SU-DHL-6 (cell line): ENCODE results near the gene GPR68.

ENCODE experiments used
- H2AFZ ChIP-seq: fragments of 200-600 bp; sonication (generic); 2 replicates; pipeline ENCODE4 v1.6.1; 2014; ENCODE audit warnings: low read depth, mild to moderate bottlenecking, moderate library complexity, mixed read lengths, antibody characterized with exemption, low read length; ENCODE audit not compliant: severe bottlenecking
- H3F3A ChIP-seq: fragments of 200-600 bp; shearing (Covaris generic); 2 replicates; pipeline ENCODE4 v1.6.0; 2016; ENCODE audit warnings: antibody characterized with exemption, mild to moderate bottlenecking; ENCODE audit not compliant: insufficient read depth
- H3K27ac ChIP-seq: fragments of 200-600 bp; sonication (generic); 2 replicates; pipeline ENCODE4 v1.5.1; 2016; ENCODE audit warnings: low read depth, mild to moderate bottlenecking, low read length, moderate library complexity, mixed read lengths
- H3K27me3 ChIP-seq: fragments of 200-600 bp; sonication (generic), shearing (Covaris generic); 2 replicates; pipeline ENCODE4 v1.6.0; 2014; ENCODE audit warnings: mild to moderate bottlenecking, low read length
- H3K36me3 ChIP-seq: fragments of 200-600 bp; sonication (generic); 2 replicates; pipeline ENCODE4 v1.6.1; 2014; ENCODE audit warnings: mild to moderate bottlenecking, low read length, mixed read lengths
- H3K4me2 ChIP-seq: fragments of 300-600, 200-600 bp; shearing (Covaris generic), sonication (generic); 2 replicates; pipeline ENCODE4 v1.6.0; 2014; ENCODE audit warnings: low read length, low read depth, mild to moderate bottlenecking; ENCODE audit not compliant: poor library complexity, severe bottlenecking
- H3K4me3 ChIP-seq: fragments of 200-600 bp; sonication (generic); 2 replicates; pipeline ENCODE4 v1.5.1; 2014; ENCODE audit warnings: antibody characterized with exemption, low read length, mild to moderate bottlenecking, mixed read lengths; ENCODE audit not compliant: insufficient read depth, poor library complexity, severe bottlenecking
- H3K79me2 ChIP-seq: fragments of 200-600 bp; sonication (generic); 2 replicates; pipeline ENCODE4 v1.6.1; 2014; ENCODE audit warnings: mild to moderate bottlenecking, low read length, moderate library complexity; ENCODE audit not compliant: insufficient read depth
- H3K9ac ChIP-seq: fragments of 200-600 bp; sonication (generic); 2 replicates; pipeline ENCODE4 v1.7.0; 2014; ENCODE audit warnings: mild to moderate bottlenecking, low read length
- H3K9me2 ChIP-seq: fragments of 200-600 bp; sonication (generic); replicated peaks from 2 replicates; pipeline ENCODE4 v1.6.1; 2014; ENCODE audit warnings: low read length; ENCODE audit not compliant: insufficient read depth
- H3K9me3 ChIP-seq: fragments of 200-600 bp; sonication (generic); 2 replicates; pipeline ENCODE4 v1.6.1; 2014; ENCODE audit warnings: low read length, mixed read lengths; ENCODE audit not compliant: insufficient read depth
- H4K20me1 ChIP-seq: fragments of 200-600 bp; sonication (generic); 2 replicates; pipeline ENCODE4 v1.6.1; 2014; ENCODE audit warnings: low read depth, mild to moderate bottlenecking, antibody characterized with exemption, low read length, moderate library complexity, mixed read lengths
- EZH2phosphoT487 ChIP-seq: fragments of 200-600 bp; sonication (generic), shearing (Covaris generic); conservative IDR thresholded peaks from 2 replicates; pipeline ENCODE4 v1.6.1; 2018; ENCODE audit warnings: mild to moderate bottlenecking, antibody characterized with exemption, low read length, moderate library complexity, mixed read lengths
- TF ChIP-seq, protein P1 (sequence below): fragments of 200-600 bp; sonication (generic); IDR thresholded peaks from one replicate; pipeline ENCODE4 v1.5.1; 2017; ENCODE audit warnings: antibody characterized with exemption, mild to moderate bottlenecking, low read length, moderate library complexity; ENCODE audit not compliant: insufficient read depth, poor library complexity, severe bottlenecking

The GPR68 gene

GRCh38 chr14:91242635-91243034, 1.9 kb downstream of the GPR68 start:
- H3K9ac ChIP-seq: peak overlapping the region; percentile 19; the same call in 1 of the 2 replicates
- no peaks in the 10 kb centered on the region for H3K27me3 ChIP-seq
- no peak for TF ChIP-seq EZH2phosphoT487
- TF ChIP-seq, protein P1, sequence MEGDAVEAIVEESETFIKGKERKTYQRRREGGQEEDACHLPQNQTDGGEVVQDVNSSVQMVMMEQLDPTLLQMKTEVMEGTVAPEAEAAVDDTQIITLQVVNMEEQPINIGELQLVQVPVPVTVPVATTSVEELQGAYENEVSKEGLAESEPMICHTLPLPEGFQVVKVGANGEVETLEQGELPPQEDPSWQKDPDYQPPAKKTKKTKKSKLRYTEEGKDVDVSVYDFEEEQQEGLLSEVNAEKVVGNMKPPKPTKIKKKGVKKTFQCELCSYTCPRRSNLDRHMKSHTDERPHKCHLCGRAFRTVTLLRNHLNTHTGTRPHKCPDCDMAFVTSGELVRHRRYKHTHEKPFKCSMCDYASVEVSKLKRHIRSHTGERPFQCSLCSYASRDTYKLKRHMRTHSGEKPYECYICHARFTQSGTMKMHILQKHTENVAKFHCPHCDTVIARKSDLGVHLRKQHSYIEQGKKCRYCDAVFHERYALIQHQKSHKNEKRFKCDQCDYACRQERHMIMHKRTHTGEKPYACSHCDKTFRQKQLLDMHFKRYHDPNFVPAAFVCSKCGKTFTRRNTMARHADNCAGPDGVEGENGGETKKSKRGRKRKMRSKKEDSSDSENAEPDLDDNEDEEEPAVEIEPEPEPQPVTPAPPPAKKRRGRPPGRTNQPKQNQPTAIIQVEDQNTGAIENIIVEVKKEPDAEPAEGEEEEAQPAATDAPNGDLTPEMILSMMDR: no peak
- H3K9me3 ChIP-seq: no peaks in the 10 kb centered on the region
- H3F3A ChIP-seq: 0 out of 2 replicates have a peak, but pooled peaks cover 4% of the 10 kb centered on the region
- no peaks in the 10 kb centered on the region for H4K20me1 ChIP-seq
- H3K36me3 ChIP-seq: no peaks in the 10 kb centered on the region
- no peak overlapping the region for H2AFZ ChIP-seq
- no peak overlapping the region for H3K4me3 ChIP-seq
- H3K9me2 ChIP-seq: no peaks in the 10 kb centered on the region
- peak overlapping the region; percentile 54 for H3K27ac ChIP-seq
- peak overlapping the region; percentile 49 for H3K4me2 ChIP-seq
- H3K79me2 ChIP-seq: no peaks in the 10 kb centered on the region

DNA sequence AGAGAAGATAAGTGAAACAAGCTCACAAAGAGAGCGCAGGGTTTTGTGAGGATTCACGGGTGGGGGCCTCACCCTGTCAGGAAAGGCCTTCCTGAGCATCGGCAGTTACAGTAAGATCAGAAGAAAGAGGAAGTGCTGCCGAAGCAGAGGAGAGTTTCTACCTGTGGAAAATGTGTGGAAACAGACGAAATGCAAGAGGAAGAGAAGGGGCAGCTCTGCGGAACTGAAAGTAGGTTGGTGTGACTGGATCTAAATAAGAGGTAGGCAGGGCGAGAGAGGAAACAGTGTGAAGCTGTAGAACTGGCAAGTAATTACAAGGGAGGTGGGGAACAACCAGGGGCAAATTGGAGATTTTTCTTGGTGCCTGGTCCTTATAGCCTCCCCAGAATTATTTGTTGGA, 2.6 kb downstream of the GPR68 start:
- H3K27ac ChIP-seq: peak overlapping the region; percentile 75
- H3K9me3 ChIP-seq: no peaks in the 10 kb centered on the region
- no peaks in the 10 kb centered on the region for H3K27me3 ChIP-seq
- H3K9me2 ChIP-seq: no peaks in the 10 kb centered on the region
- H4K20me1 ChIP-seq: no peaks in the 10 kb centered on the region
- H3K4me2 ChIP-seq: peak overlapping the region; percentile 49
- no peaks in the 10 kb centered on the region for H3K36me3 ChIP-seq
- H3K79me2 ChIP-seq: no peaks in the 10 kb centered on the region
- peak overlapping the region; percentile 31 for H3K9ac ChIP-seq
- peak overlapping the region; percentile 24 for H2AFZ ChIP-seq
- TF ChIP-seq EZH2phosphoT487: no peak
- TF ChIP-seq, protein P1: no peak
- peak overlapping the region; percentile 11 for H3K4me3 ChIP-seq
- H3F3A ChIP-seq: 0 out of 2 replicates have a peak, but pooled peaks cover 4% of the 10 kb centered on the region

DNA sequence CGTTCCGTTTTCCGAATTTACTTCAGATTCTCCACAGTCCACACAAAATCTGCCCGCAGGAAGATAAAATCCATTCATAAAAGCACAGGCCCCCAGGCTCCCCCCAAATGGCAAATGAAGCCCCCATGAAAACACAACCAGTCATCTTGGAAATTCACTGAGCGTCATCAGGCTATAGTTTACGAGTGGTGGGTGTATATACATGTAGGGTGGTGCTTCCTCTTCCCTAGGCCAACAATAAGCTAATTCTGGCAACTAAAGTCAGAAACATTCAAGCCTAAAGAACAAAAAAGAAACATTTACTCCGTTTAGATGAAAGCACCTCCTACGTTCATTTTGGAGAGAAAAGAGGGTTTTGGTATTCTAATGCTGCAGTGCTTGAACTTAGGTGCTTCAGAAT, 5.8 kb downstream of the GPR68 start:
- Histone ChIP-seq H3F3A (0 out of 2 replicates have a peak, but pooled peaks cover 4% of the 10 kb centered on the region), H3K27me3 (no peaks in the 10 kb centered on the region), H3K9ac (no peak overlapping the region), H4K20me1 (no peaks in the 10 kb centered on the region), H3K4me2 (no peak overlapping the region), H3K9me2 (no peaks in the 10 kb centered on the region), H2AFZ (no peak overlapping the region), H3K79me2 (no peaks in the 10 kb centered on the region), H3K9me3 (no peaks in the 10 kb centered on the region), H3K36me3 (no peaks in the 10 kb centered on the region), H3K27ac (no peak overlapping the region), H3K4me3 (no peak overlapping the region)
- TF ChIP-seq, protein P1: no peak
- TF ChIP-seq EZH2phosphoT487: no peak
